GM18507 (cell line): ENCODE measurements around the gene PIAS2.
"Not testable (repeated sequence)": the region's sequence is repeated elsewhere in the genome, so short reads cannot be mapped to it uniquely, and the experiment has no call there.

ENCODE experiments used
- DNase-seq: peaks from one replicate; pipeline ENCODE4 v3.0.0; 2011; ENCODE audit warnings: low read depth; ENCODE audit not compliant: insufficient read length; ENCODE audit errors: extremely low spot score
- FAIRE-seq: peaks from 2 replicates; lab custom pipeline; 2011; peaks lifted over from hg19 to GRCh38; lab: Jason Lieb, UNC

The PIAS2 gene

GRCh38 chr18:46910856-46911255, 6.5 kb downstream of the PIAS2 start:
- no peak for DNase-seq
- no peak for FAIRE-seq

- peak; percentile 5 for FAIRE-seq
- DNase-seq, result no peak
These were observed 7.8 kb downstream of the PIAS2 start for GRCh38 chr18:46909497-46909896.

GRCh38 chr18:46903406-46903805, 13.9 kb downstream of the PIAS2 start:
- no peak for DNase-seq
- FAIRE-seq, result no peak

GRCh38 chr18:46899274-46899948, 17.9 kb downstream of the PIAS2 start:
- DNase-seq (no peak), FAIRE-seq (peak; percentile 75)

- DNase-seq (no peak), FAIRE-seq (no peak)
These were observed 23.2 kb downstream of the PIAS2 start for GRCh38 chr18:46894124-46894523.

GRCh38 chr18:46893360-46893759, 23.9 kb downstream of the PIAS2 start:
- DNase-seq (no peak), FAIRE-seq (no peak)

GRCh38 chr18:46892842-46893241, 24.5 kb downstream of the PIAS2 start:
- FAIRE-seq (peak; percentile 71), DNase-seq (no peak)

- peak; percentile 95 for FAIRE-seq
- peak; percentile 52 for DNase-seq
These were observed 25.5 kb downstream of the PIAS2 start for GRCh38 chr18:46891742-46892214.

GRCh38 chr18:46888965-46889364, 28.3 kb downstream of the PIAS2 start:
- no peak for FAIRE-seq
- no peak for DNase-seq

GRCh38 chr18:46886893-46887292, 30.4 kb downstream of the PIAS2 start:
- DNase-seq (no peak), FAIRE-seq (no peak)

GRCh38 chr18:46883180-46883579, 34.1 kb downstream of the PIAS2 start:
- no peak for FAIRE-seq
- no peak for DNase-seq

- FAIRE-seq (peak; percentile 54), DNase-seq (no peak)
These were observed 39.8 kb downstream of the PIAS2 start for GRCh38 chr18:46877329-46877987.

GRCh38 chr18:46868169-46868921, 49.0 kb downstream of the PIAS2 start:
- no peak for DNase-seq

GRCh38 chr18:46867367-46868143, 49.8 kb downstream of the PIAS2 start:
- DNase-seq, result no peak
- no peak for FAIRE-seq

More at GRCh38 chr18:46868169-46868921, 49.0 kb downstream of the PIAS2 start:
- FAIRE-seq, result no peak

- DNase-seq (no peak), FAIRE-seq (no peak)
These were observed 50.8 kb downstream of the PIAS2 start for GRCh38 chr18:46866523-46866922.

- not testable (repeated sequence) for DNase-seq, FAIRE-seq
These were observed 52.1 kb downstream of the PIAS2 start for GRCh38 chr18:46865245-46865644.

- FAIRE-seq (peak; percentile 75), DNase-seq (no peak)
These were observed 57.5 kb downstream of the PIAS2 start for GRCh38 chr18:46859855-46860254.

GRCh38 chr18:46858290-46858689, 59.0 kb downstream of the PIAS2 start:
- DNase-seq (no peak), FAIRE-seq (no peak)

GRCh38 chr18:46856973-46857372, 60.3 kb downstream of the PIAS2 start:
- FAIRE-seq (no peak), DNase-seq (no peak)

- DNase-seq (no peak), FAIRE-seq (no peak)
These were observed 68.3 kb downstream of the PIAS2 start for GRCh38 chr18:46849007-46849406.
